NT2/D1 (cell line): Measurements from ENCODE around the gene HBG2.
"Not testable (repeated sequence)": the region's sequence is repeated elsewhere in the genome, so short reads cannot be mapped to it uniquely, and the experiment has no call there.

ENCODE experiments used
- SUZ12 ChIP-seq: IDR thresholded peaks from 2 replicates; pipeline ENCODE4 v1.6.1; 2011; ENCODE audit not compliant: insufficient read length, insufficient read depth; ENCODE audit errors: extremely low read depth
- YY1 ChIP-seq: IDR thresholded peaks from 2 replicates; pipeline ENCODE4 v1.6.1; 2011; ENCODE audit not compliant: insufficient read length, insufficient read depth
- ZNF274 ChIP-seq: IDR thresholded peaks from 2 replicates; pipeline ENCODE4 v1.6.1; 2011; ENCODE audit warnings: mild to moderate bottlenecking, low read depth, low read length

DNA sequence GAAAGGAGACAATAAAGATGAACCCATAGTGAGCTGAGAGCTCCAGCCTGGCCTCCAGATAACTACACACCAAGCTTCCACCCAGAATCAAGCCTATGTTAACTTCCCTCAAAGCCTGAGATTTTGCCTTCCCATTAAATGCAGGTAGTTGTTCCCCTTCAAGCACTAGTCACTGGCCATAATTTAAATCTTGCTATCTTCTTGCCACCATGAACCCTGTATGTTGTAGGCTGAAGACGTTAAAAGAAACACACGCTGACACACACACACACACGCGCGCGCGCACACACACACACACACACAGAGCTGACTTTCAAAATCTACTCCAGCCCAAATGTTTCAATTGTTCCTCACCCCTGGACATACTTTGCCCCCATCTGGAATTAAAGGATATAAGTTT lies 6.1 kb downstream of the HBG2 start:
- TF ChIP-seq SUZ12, ZNF274, YY1: not testable (repeated sequence)
